HG03103 (cell line): ENCODE measurements around the gene UBQLNL.

Source experiments
- ATAC-seq: cut with Tn5 transposase; IDR thresholded peaks from one replicate; pipeline ENCODE4 v1.9.1; 2021; ENCODE audit warnings: low read depth; ENCODE audit not compliant: unreplicated experiment

UBQLNL gene

DNA sequence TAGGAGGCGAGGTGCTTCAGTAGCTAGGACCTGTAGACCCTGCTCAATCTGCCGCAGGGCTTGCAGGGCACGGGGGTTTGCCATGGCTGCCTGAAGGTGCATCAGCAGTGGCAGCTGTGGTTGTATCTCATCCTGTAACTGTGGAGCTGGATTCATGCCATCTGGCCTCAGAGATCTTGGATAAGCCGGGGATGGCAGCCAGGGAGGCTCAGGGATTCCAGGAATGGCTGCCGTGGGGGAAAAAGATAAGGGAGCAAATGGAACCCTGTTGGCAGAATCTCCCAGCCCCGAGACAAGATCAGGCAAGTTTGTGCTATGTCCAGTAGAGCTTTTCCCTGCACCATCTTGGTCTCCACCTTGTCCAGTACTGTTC, 8.6 kb downstream of the UBQLNL start:
- ATAC-seq, result no peak

DNA sequence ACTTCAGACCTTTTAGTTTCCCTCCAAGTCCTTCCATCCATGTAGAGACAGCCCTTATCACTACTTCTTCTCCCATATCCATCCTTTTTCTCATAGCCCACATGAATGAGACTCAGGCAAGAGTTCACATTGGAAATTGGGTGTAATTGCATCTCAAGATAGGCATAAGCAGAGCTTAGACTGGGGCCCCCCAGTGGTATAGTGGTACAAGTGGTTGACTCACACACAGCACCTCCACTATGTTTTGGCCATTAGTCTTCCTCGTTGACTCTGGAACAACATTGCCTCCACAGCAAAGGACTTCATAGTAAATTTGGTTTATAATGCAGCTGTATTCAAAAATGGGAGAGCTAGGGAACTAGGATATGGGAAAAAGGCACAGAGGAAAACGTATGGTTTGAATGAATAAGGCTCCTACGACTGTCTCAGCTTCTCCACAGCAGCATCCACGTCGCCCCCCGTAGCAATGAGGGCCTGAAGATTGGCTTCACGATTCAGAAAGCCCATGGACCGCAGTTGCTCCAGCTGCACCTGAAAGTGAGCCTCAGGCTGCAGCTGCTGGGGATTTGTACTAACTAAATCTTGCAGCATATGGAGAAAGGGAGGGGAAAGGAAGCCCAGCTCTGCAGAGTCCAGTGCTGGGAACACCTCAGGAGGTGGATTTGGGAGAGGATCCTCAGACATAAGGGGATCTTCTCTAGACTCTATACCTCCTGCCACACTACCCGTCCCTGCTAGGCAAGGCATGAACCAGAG, 9.1 kb downstream of the UBQLNL start:
- no peak for ATAC-seq

DNA sequence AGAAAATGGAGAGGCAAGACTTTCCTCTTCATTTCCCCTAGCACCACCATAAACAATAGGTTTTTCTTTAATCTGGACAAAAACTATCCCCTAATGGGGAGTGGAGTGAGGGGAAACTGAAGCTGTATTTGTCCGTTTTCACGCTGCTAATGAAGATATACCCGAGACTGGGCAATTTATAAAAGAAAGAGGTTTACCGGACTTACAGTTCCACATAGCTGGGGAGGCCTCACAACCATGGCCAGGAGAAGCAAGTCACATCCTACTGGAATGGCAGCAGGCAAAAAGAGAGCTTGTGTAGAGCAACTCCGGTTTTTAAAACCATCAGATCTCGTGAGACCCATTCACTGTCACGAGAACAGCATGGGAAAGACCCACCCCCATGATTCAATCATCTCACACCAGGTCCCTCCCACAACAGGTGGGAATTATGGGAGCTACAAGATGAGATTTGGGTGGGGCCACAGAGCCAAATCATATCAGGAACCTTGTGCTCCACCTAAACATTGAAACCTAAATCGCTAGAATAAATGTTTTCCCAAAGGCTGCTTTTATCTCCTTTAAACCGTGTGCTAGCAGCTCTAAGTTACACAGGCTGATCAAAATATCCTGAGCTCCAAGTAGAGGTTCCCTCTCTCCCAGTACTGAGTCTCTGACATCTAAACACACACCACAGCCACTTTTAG, 11.0 kb downstream of the UBQLNL start:
- ATAC-seq, result no peak

DNA sequence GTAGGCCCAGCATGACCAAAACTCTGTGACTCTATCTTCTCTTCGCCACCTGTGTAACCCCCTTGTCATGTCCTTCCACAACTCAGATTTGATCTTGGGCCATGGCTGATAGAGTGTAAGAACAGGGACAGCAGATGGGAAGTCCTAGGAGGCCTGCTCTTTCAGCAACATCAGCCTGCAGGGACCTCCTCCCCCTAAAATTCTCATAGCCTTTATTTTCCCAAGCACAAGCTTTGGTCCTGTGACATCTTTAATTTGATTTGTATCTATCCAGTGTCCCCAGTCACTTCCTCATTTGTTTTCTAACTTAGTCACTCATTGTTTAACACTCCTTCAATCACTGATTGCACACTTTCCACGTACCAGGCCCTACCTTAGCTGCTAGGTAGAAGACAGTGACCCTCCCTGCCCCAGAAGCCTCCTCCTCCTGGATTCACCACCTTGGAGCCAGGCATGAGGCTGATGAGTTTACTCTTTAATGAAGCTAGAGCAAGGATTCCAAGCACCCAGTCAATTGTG, 12.0 kb downstream of the UBQLNL start:
- no peak for ATAC-seq

DNA sequence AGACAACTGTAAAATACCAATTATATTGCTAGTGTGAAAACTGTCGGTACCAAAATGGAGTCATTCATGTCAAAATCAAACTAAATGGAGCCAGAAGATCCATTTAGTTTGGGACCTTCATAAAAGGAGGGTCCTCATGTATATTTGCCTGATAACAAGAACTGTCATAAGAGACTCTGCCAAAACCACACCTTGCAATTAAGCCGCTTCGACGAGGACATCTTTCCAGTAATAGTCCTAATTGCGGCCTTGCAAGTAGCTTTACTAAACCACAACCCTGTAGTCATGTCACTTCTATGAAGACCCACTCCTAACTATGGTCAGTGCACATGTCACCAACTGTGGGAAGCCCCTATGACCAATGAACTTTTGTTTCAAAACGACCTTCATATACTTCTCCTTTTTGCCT, 16.1 kb downstream of the UBQLNL start:
- no peak for ATAC-seq

DNA sequence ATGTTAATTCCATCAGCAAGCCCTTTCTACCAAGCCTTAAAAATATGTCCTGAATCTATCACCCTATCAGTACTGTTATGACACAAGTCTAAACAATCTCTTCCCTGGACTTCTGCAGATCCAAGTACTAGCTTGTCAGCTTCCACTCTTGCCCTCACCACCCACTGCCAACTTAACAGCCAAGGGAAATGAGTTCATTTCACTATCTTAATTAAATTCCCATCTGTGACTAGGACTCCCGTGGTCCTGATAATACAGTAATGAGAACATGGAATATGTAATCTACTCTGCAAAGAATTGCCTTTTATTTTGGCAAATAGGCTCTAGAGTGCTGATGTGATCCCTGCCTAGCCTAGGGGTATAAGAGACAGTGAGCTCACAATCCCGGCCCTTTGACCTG, 16.8 kb downstream of the UBQLNL start:
- no peak for ATAC-seq

DNA sequence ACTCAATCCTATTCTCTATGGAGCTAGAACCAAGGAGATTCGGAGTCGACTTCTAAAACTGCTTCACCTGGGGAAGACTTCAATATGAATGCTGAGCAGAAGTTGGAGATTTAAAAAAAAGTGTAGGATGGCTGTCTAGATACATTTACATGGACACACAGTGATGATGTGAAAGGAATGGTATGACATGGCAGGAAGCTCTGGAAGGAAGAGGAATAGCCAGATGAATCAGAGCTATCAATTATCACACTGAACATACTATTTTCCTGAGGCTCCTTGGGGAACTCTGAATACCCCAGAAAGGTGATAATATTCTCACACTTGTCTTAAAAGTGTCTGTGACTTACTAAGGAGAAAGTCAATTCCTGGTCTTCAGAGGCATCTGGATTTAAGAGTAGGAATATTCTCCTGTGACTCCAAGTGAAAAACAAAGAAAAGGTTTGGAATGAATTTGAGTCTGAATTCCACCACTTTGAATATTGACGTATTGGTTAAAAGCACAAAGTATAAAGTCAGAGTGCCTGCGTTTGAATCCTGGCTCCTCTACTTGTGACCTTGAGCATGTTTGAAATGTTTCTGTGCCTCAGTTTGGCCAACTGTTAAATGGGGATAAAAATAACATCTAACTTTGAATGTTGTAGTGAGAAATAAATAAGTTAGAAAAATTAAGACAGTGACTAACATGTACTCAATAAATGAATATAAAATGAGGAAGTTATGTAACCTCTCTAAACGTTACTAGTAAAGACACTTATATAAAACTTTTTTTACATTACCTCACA, 26.7 kb downstream of the UBQLNL start:
- no peak for ATAC-seq

DNA sequence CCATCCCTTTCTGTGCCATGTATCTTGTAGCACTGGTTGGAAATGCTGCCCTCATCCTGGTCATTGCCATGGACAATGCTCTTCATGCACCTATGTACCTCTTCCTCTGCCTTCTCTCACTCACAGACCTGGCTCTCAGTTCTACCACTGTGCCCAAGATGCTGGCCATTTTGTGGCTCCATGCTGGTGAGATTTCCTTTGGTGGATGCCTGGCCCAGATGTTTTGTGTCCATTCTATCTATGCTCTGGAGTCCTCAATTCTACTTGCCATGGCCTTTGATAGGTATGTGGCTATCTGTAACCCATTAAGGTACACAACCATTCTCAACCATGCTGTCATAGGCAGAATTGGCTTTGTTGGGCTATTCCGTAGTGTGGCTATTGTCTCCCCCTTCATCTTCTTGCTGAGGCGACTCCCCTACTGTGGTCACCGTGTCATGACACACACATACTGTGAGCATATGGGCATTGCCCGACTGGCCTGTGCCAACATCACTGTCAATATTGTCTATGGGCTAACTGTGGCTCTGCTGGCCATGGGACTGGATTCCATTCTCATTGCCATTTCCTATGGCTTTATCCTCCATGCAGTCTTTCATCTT, 27.6 kb downstream of the UBQLNL start:
- ATAC-seq, result no peak

DNA sequence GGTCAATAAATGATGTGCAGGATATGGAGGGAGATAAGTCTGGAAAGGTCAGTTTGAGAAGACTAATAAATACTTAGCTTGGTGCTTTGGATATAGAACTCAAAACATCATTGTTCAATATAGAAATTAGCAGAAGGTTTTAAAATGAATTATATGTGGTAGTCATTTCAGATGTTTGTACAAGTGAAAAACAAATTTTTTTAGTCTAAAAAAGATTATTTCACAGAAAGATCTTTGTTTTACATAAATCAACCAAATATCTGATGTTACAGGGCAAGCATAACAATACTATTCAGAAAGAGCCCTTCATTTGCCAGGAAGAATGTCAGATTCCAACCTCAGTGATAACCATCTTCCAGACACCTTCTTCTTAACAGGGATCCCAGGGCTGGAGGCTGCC, 28.1 kb downstream of the UBQLNL start, which contains the start of gene OR52D1:
TSS of gene OR52D1 (plus strand) at position 301 of the 400 bp plus-strand sequence. CDS start at position 323, 22 bp downstream.
- ATAC-seq, result no peak

DNA sequence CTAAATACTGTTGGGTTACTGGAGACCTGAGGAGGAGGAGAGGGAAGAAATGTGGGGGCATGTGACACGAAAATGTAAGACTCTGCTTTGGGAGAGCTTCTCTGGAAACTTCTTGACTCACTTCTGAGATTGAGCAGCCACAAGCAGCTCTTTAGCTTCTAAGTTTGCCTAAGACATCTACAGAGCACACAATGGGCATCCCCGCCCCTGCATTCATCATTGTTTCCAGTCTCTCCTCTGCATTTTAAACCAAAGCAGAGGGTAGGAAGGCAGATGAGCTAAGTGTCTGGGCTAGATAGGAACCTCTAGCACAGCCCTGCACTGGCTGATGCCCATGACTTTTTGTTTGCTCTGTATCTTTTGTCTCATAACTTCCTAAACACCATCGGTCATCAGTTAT, 30.1 kb downstream of the UBQLNL start:
- no peak for ATAC-seq

DNA sequence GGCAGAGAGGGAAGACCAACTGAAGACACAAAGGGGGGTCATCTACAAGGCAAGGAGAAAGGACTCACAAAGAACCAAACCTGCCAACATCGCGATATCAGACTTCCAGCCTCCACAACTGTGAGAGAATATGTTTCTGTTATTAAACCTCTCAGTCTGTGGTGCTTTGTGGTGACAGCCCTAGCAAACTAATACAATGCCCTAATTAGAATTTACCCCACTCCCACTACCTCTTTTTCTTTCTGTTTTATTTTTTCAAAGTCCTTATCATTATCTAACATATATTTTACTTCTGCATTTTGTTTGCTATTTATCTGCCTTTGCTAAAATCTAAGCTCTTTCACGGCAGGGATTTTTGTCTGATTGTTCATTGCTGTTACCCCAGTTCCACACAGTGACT, 30.5 kb downstream of the UBQLNL start:
- no peak for ATAC-seq

DNA sequence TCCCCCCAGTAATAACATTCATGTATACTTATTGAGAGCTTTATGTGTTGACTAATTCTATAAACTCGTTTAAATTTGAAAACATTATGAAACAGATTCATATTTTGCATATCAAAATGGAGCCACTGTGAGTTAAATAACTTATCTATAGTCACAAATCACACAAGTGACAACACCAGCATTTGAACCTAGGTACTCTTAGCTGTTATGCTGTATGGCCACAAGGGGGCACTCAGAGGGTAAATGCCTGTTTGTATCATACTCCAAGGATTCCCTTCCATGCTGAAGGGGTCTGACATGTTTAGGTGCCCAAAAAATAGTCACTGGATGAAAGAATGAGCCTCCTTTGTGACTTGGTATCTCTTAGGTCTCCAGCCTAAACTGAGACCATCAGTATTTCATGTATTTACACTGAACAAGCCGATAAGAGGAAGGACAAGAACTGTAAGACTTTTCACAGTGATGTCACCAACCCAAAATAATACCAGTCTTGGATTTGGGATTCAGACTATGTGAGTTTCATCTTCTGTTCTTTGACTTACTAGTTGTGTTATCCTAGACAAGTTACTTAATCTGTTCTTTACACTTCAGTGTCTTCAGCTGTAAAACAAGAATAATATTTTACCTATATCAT, 40.2 kb downstream of the UBQLNL start:
- ATAC-seq, result peak; percentile 94

DNA sequence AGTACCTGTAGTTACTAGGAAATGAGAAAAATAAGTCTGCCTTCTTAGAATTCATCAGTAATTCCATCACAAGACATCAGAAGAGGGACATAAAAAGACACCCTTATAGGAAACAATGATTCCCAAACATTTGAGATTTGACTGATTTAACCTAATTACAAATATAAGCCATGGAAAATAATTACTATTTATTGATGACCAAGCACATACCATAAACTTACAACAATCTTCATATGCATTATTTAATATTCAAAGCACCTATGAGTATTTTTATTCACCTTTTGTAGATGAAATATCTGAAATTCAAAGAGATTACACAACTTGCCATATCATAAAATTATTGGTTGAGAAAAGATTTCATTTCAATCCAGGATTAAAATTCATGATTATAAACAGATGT, 42.6 kb downstream of the UBQLNL start:
- no peak for ATAC-seq

DNA sequence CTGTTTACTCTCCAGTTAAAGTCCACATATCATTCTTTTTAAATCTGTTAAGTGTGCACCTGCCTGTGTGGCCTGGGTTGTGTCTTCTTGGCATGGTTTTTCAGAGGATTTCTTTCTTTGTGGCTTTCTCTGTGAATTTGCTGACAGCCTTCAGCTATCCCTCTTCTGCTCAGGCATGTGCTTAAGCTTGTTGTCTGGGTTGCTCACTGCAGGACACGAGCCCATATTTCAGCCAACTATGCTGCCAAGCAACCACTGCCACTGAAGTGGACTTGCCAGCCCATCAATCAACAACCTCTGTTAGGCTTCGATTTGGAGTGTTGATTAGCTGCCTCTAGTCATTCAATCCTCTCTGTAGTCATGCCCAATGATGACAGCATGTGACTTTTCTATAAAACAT, 49.0 kb downstream of the UBQLNL start:
- ATAC-seq, result no peak
